Fibroblast of lung (primary cell): ENCODE results near the gene SLC25A18. TPM values are rescaled to one million over a fixed set of nuclear protein-coding genes. Genes with fewer than 3 reads are reported as not detected.

Source experiments
- DNase-seq, 2 donors: peaks; one replicate each; pipeline versions ENCODE4 v3.0.0 to v3.0.0-alpha.2; 2010; ENCODE audit warnings: low read depth in 2 of 2
- H2AFZ ChIP-seq: 2 replicates; pipeline ENCODE4 v1.5.1; 2012; ENCODE audit warnings: low read length, control low read depth, inconsistent platforms
- H3K27ac ChIP-seq: 2 replicates; pipeline ENCODE4 v1.5.1; 2011; ENCODE audit warnings: low read length, control low read depth; ENCODE audit not compliant: insufficient read depth
- H3K27me3 ChIP-seq: 2 replicates; pipeline ENCODE4 v1.5.1; 2011; ENCODE audit warnings: mild to moderate bottlenecking, low read length; ENCODE audit not compliant: control insufficient read depth, insufficient read depth
- H3K36me3 ChIP-seq: 2 replicates; pipeline ENCODE4 v1.5.1; 2011; ENCODE audit warnings: low read length; ENCODE audit not compliant: control insufficient read depth, insufficient read depth
- H3K4me1 ChIP-seq: 2 replicates; pipeline ENCODE4 v1.5.1; 2011; ENCODE audit warnings: low read length; ENCODE audit not compliant: control insufficient read depth, insufficient read depth; ENCODE audit errors: extremely low read depth
- H3K4me2 ChIP-seq: 2 replicates; pipeline ENCODE4 v1.5.1; 2011; ENCODE audit warnings: low read length, control low read depth; ENCODE audit not compliant: insufficient read depth; ENCODE audit errors: extremely low read depth
- H3K4me3 ChIP-seq, 4 experiments: fragments of 200-600 bp in 1 of 4; sonication (generic) in 1 of 4; replicated peaks in 1 of 4; 2 replicates each; pipeline ENCODE4 v1.5.1; 2011 to 2016; ENCODE audit warnings: low read length in 4 of 4, low read depth in 3 of 4, mild to moderate bottlenecking in 3 of 4, control low read depth in 2 of 4, inconsistent platforms in 1 of 4, mixed read lengths in 1 of 4; ENCODE audit not compliant: insufficient read depth in 1 of 4; ENCODE audit errors: control extremely low read depth in 1 of 4
- H3K79me2 ChIP-seq: 2 replicates; pipeline ENCODE4 v1.5.1; 2012; ENCODE audit warnings: mild to moderate bottlenecking, low read length, inconsistent platforms; ENCODE audit not compliant: control insufficient read depth, insufficient read depth
- H3K9ac ChIP-seq: 2 replicates; pipeline ENCODE4 v1.5.1; 2011; ENCODE audit warnings: mild to moderate bottlenecking, low read length, control low read depth; ENCODE audit not compliant: insufficient read depth
- H3K9me3 ChIP-seq: 2 replicates; pipeline ENCODE4 v1.5.1; 2012; ENCODE audit warnings: low read depth, low read length; ENCODE audit not compliant: control insufficient read depth, insufficient read depth
- H4K20me1 ChIP-seq: 2 replicates; pipeline ENCODE4 v1.5.1; 2011; ENCODE audit warnings: low read length; ENCODE audit not compliant: control insufficient read depth, insufficient read depth; ENCODE audit errors: extremely low read depth
- CTCF ChIP-seq, 2 donors: IDR thresholded peaks in 1 of 2; conservative IDR thresholded peaks in 1 of 2; 1 replicate in 1 of 2; 2 replicates in 1 of 2; pipeline ENCODE4 v1.5.1; 2011 to 2012; ENCODE audit warnings: low read length in 2 of 2, control low read depth in 1 of 2, inconsistent platforms in 1 of 2, low read depth in 1 of 2, mild to moderate bottlenecking in 1 of 2
- EZH2 ChIP-seq: IDR thresholded peaks from 2 replicates; pipeline ENCODE4 v1.5.1; 2012; ENCODE audit warnings: low read length, control low read depth, mild to moderate bottlenecking; ENCODE audit errors: missing control alignments
- polyA plus RNA-seq, 2 donors: library from polyadenylated mRNA; depleted of rRNA in 1 of 2; stranded (reverse) in 1 of 2; unstranded in 1 of 2; fragments of >200 nt; gene quantifications; 2 replicates each; pipeline ENCODE4 v1.2.1, GENCODE V29; 2011 to 2012; ENCODE audit warnings: missing spikeins in 1 of 2
- total RNA-seq: library from RNA; depleted of rRNA; stranded (reverse); fragments of >200 nt; gene quantifications from 2 replicates; pipeline ENCODE4 v1.2.1, GENCODE V29; 2014

SLC25A18 gene
- total and polyA plus RNA-seq, 2 donors (not counting 1 experiment from before 2014, with no cell fraction given), result 0.26 TPM; not detected in 1

DNA sequence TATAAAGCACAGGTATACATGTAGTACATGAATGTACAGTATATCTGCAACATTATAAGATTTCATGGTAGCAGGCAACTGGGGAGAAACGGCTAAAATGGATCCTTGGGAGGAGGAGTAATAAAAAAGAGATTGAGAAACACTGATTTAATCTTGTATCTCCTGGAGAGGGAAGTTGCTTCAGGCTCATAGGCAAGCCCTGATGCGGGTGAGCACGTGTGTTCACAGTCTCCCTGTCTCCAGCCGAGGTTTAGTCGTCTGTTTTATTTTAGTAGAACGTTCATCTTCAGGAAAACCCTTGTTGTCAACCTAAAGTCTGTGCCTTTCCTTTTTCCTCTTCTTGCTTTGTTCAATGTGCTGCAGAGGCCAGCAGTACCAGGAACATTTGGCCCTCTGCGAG is 21.8 kb upstream of the SLC25A18 start:
- H3K4me1 ChIP-seq, result no peaks in the 10 kb centered on the region
- H3K27ac ChIP-seq, result no peak overlapping the region
- no peak overlapping the region for H2AFZ ChIP-seq
- no peak overlapping the region for H3K4me3 ChIP-seq
- TF ChIP-seq EZH2, result no peak
- no peak for TF ChIP-seq CTCF (conservative IDR thresholded peaks at IDR 0.05 in 1 of 2, IDR thresholded peaks at IDR 0.05 in 1 of 2; ENCODE audit: low read depth in 1 of 2, low read length in 2 of 2)
- no peaks in the 10 kb centered on the region for H3K9me3 ChIP-seq
- H3K9ac ChIP-seq, result no peak overlapping the region
- H4K20me1 ChIP-seq, result no peaks in the 10 kb centered on the region
- H3K4me2 ChIP-seq, result no peak overlapping the region
- no peaks in the 10 kb centered on the region for H3K36me3 ChIP-seq
- DNase-seq, result no peak
- no peaks in the 10 kb centered on the region for H3K27me3 ChIP-seq
- no peaks in the 10 kb centered on the region for H3K79me2 ChIP-seq

DNA sequence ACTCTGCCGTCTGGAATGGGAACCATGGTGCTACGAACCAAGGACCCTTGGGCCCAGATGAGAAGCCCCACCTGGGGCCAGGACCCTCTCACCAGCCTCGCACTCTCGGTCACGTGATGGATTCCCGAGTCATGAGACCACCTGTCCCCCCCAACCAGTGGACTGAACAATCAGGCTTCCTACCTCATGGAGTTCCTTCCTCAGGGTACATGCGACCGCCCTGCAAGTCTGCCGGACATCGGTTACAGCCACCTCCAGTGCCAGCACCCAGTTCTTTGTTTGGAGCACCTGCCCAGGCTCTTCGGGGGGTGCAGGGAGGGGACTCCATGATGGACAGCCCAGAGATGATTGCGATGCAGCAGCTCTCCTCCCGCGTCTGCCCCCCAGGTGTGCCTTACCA is 20.8 kb upstream of the SLC25A18 start:
- TF ChIP-seq CTCF (conservative IDR thresholded peaks at IDR 0.05 in 1 of 2, IDR thresholded peaks at IDR 0.05 in 1 of 2; ENCODE audit: low read depth in 1 of 2, low read length in 2 of 2), result no peak
- no peak for TF ChIP-seq EZH2
- Histone ChIP-seq H3K9ac (no peak overlapping the region), H3K79me2 (no peaks in the 10 kb centered on the region), H3K27me3 (no peaks in the 10 kb centered on the region), H3K36me3 (no peaks in the 10 kb centered on the region), H3K27ac (no peak overlapping the region), H3K4me3 (no peak overlapping the region), H3K9me3 (no peaks in the 10 kb centered on the region), H3K4me1 (no peaks in the 10 kb centered on the region), H4K20me1 (no peaks in the 10 kb centered on the region), H3K4me2 (no peak overlapping the region), H2AFZ (no peak overlapping the region)
- DNase-seq, result no peak

GRCh38 chr22:17548010-17548755 is 15.1 kb upstream of the SLC25A18 start:
- TF ChIP-seq EZH2 (no peak), CTCF (conservative IDR thresholded peaks at IDR 0.05 in 1 of 2, IDR thresholded peaks at IDR 0.05 in 1 of 2; ENCODE audit: low read depth in 1 of 2, low read length in 2 of 2) (no peak)
- Histone ChIP-seq H3K9ac (no peak overlapping the region), H3K4me2 (no peak overlapping the region), H3K9me3 (no peaks in the 10 kb centered on the region), H3K4me1 (no peaks in the 10 kb centered on the region), H3K79me2 (no peaks in the 10 kb centered on the region), H2AFZ (no peak overlapping the region), H3K27me3 (no peaks in the 10 kb centered on the region), H4K20me1 (no peaks in the 10 kb centered on the region), H3K27ac (no peak overlapping the region), H3K4me3 (no peak overlapping the region), H3K36me3 (no peaks in the 10 kb centered on the region)
- no peak for DNase-seq
